Kasumi-1 (cell line): ENCODE measurements around the gene DMXL1.
A peak's percentile ranks its signal among the peaks of the same experiment; 100 is the strongest.

Experiments used
- DNase-seq, 2 experiments: peaks; one replicate each; lab custom pipeline; 2025; lab: John Stamatoyannopoulos, UW

Gene DMXL1, protein sequence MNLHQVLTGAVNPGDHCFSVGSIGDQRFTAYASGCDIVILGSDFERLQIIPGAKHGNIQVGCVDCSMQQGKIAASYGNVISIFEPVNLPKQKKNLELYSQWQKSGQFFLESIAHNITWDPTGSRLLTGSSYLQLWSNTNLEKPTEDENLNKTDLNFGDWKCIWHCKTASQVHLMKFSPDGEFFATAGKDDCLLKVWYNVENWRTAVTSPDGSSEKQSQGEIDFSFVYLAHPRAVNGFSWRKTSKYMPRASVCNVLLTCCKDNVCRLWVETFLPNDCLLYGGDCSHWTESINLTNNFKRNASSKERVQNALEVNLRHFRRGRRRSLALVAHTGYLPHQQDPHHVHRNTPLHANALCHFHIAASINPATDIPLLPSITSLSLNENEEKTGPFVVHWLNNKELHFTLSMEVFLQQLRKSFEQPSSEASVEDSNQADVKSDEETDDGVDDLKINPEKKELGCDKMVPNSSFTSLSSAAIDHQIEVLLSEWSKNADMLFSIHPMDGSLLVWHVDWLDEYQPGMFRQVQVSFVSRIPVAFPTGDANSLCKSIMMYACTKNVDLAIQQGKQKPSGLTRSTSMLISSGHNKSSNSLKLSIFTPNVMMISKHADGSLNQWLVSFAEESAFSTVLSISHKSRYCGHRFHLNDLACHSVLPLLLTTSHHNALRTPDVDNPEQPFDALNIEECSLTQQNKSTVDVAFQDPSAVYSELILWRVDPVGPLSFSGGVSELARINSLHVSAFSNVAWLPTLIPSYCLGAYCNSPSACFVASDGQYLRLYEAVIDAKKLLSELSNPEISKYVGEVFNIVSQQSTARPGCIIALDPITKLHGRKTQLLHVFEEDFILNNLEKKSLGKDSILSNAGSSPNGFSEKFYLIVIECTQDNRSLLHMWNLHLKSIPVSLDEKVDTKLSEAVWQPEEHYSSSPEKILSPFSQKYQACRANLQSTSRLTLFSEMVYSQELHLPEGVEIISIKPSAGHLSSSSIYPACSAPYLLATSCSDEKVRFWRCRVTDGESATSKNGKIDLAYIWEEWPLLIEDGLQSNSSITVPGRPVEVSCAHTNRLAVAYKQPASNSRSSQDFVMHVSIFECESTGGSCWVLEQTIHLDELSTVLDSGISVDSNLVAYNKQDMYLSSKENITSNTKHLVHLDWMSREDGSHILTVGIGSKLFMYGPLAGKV (N-terminal part only)

DNA sequence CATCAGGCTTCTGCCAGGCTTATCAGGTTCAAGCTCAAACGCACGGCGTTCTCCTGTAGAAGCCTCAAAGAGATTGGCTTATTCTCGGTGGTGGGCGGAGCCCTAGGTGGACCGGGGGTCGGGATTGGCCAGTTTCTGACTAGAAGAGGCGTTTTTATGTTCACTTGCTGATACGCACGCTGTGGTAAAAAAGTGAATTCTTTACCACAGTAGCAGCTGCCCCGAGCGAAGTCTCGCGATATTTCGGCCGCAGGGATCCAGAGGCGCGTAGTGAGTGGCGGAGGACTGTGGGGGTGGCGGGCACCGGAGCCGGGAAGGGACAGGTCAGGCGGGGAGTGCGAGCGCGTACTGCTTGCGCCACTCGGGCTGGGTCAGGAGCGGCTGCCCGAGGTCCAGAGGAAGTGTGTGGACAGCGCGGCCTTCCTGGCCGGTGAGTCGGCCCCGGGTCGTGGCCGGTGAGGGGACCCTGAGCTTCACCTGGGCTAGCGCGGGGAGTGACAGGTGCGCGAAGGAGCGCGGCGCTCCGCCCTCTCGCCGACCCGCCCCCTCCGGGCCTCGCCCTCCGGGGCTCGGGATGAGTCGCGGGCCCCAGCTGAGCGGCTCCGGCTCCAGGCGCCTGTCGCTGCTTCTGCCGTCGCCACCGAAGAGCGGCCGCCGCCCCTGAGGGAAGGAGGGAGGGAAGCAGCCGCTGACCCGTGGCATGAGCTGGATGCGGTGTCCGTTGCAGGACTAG, at the start of gene DMXL1:
Gene DMXL1, plus strand, starts transcription at position 260 of the 733 bp plus-strand sequence. CDS start 483 bp downstream, outside the sequence.
- DNase-seq: peak; percentile 98 to 99

DNA sequence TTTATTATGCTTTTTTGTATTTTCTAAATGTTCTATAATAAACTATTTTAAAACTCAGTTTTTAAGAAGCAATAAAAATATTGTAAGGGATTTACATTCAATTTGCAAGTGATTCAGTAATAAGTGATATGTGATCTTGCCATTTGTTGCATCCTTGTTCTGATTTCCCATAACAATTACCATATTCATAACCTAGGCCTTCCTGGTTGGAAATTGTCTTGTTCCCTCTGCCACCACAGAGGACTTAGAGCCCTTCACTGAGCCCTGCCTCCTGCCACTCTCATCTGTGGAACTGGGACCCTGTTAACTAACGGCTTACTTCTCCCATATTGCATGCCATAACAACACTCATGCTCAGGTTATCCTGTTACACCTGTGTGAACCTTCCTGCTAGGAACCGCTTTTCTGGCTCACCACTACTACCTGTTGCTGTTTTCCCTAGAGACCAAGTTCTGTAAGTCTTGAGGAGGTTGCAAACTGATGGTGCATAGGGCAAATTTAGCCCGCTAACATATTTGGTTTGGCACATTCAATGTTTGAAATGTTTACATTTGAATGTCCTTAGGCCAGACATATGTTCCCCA, 49.6 kb upstream of the DMXL1 start:
- no peak for DNase-seq

DNA sequence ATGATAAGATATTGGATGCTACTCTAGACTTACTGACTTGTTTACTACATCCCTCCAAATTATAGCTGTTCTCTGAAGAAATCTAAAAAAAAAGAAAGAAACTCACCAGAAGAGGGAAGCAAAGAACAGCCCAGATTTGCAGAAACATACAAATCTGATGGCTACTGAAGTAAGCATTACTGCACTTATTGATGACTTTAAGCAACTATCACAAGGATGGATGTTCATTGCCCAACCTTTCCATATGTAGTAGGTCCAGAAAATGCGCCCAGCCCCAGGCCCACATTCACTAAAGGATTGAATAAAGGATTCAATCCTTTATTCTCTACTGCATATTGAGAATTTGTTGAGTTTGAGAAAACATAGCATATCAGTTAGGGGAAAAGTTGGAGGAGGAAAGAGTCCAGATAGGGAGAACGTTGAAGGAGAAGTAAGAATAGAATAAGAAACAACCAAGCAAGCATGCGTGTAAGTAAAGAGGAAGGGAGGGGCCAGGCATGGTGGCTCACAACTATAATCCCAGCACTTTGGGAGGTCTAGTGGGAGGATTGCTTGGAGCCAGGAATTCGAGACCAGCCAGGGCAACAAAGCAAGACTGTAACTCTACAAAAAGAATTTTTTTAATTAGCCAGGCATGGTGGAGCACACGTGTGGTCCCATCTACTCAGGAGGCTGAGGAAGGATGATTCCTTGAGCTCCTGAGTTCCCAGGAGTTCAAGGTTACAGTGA, 48.7 kb upstream of the DMXL1 start:
- peak; percentile 65 to 75 for DNase-seq

DNA sequence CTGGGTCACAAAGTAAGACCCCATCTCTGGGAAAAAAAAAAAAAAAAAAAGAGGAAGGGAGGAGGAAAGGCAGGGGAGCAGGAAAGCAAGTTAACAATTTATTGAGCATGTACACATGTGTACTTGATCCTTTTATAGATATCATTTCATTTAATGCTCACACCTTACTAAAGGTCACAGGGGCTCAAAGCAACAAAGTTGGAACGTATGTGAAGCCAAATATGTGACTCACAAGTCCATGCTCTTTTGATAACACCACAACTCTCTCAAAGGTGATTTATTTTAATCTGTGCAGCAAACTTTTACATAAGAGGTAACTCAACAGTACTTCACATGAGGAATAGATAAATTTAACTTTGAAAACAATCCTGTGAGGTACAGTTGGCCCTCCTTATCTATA, 48.1 kb upstream of the DMXL1 start:
- DNase-seq: no peak

DNA sequence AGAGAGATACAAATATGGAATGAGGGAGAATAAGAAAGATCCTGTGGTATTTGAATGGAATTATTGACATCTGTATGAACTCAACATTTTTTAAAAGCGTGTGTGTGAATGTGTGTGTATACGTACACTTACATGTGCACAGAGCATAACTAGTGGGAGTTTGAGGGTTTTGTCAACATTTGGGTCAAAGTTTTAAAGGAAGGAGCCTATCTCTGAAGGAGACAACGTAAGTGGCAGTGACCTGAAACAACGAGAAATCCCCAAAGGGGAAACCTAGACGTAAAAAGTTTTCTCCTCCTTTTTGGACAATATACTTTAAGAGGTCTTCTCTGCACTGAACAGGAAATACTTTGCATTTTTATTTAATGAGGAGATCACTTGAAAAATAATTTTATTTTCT, 42.3 kb upstream of the DMXL1 start:
- no peak for DNase-seq

DNA sequence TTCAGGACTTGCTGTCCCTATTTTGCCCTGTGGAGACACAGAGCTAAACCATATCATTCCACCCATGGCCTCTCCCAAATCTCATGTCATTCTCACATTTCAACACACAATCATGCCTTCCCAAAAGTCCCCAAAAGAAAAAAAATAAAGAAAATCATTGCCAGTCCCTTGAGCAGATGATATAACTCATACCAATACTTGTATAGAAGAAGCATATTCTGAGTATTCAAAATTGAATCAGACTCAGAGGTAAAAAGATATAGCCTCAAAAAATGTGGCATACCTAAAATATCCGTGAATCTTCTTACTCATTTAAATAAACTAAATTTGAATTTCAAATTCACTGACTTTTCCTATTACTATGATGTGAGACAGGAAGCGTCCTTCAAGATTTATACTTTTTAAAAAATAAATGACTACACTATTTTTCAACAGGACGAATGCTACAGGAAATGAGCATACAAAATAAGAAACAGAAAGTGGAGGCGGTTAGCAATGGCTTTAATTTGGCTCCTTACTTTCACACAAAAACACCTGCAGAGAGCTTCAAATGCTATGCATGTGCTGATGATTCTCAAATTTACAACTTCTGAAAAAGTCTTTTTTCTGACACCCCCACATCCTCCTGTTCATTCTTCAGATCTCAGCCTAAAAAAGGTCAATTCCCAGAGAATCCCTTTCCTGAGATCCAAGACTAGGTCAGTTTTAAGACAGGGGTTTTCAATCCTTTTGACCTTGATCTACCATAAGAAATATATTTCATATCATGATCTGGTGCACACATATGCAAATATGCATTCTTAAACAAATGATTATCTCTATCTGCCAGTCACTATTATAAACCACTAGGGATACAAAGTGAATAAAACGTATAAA, 39.6 kb upstream of the DMXL1 start:
- DNase-seq: no peak

DNA sequence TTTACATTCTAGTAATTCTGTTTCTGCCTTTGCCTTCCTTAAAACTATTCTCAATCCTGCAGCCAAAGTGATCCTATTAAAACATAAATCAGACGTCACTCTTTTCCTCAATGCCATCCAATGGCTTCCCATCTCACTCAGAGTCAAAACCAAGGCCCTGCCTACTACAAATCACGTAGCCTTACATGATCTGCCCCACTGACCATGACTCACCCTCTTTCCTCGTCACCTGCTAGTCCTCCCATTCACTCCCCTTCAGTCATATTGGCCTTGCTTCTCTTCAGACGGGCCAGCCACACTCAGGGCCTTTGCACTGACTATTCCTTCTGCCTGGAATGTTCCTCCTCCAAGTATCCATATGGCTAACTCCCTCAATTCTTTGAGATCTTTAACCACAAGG, 39.0 kb upstream of the DMXL1 start:
- no peak for DNase-seq

DNA sequence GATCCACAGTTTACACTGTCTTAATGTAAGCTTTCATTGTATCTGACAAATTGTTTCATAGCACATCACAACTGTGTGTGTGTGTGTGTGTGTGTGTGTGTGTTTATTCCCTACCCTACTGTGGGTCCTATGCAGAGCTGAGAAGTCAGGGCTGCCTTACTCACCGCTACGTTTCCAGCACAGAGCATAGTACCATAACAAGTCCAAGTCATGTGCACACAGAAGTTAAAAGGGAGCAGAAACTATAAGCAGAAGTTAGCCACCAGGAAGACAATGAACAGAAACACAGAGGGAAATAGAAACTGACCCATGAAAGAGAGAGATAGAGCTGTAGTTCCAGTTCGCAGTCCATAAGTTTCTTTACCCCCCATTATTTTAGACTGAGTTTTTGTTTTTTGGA, 38.2 kb upstream of the DMXL1 start:
- DNase-seq: peak in 1 of 2 experiments; percentile 8

DNA sequence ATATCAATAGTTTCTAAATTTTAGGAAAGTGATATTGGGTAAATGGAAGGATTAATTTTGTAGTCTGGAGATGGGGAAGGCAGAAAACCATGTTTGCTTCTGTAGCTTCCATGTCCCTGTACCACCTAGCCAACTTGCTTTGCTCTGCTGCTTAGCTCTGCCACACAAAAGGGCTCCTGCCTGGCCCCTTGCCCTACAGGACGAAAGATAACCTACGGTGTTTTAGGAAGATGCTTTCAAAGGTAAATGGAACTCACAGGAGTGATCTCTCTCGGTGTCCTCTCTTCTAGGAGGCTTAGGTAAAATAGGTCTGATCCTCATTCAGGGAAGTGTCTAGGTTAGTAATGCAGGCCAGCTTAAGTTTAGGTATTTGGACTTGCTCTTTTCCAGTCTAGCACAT, 37.8 kb upstream of the DMXL1 start:
- no peak for DNase-seq

DNA sequence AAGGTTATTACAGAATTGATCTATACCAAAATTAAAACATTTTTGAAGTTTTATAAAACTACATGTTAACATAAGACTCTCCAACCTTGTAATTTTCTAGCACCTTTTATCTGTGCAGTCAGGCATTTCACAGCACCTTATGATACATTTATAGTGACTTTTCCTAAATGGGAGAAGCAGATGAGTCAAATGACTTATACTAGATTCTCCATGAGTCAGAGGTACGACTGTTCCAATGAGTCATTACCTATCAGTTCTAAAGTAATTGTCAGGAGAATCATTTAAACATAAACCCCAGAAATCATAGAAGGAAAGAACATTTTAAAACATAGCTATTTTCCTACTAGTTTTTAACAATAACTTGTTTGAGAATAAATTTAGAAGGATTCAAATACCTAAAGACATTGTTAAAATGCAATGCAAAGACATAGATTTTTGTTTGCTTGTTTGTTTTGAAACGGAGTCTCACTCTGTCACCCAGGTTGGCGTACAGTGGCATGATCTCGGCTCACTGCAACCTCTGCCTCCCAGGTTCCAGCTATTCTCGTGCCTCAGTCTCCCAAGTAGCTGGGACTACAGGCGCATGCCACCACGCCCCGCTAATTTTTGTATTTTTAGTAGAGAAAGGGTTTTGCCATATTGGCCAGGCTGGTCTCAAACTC, 34.7 kb upstream of the DMXL1 start:
- DNase-seq: no peak

DNA sequence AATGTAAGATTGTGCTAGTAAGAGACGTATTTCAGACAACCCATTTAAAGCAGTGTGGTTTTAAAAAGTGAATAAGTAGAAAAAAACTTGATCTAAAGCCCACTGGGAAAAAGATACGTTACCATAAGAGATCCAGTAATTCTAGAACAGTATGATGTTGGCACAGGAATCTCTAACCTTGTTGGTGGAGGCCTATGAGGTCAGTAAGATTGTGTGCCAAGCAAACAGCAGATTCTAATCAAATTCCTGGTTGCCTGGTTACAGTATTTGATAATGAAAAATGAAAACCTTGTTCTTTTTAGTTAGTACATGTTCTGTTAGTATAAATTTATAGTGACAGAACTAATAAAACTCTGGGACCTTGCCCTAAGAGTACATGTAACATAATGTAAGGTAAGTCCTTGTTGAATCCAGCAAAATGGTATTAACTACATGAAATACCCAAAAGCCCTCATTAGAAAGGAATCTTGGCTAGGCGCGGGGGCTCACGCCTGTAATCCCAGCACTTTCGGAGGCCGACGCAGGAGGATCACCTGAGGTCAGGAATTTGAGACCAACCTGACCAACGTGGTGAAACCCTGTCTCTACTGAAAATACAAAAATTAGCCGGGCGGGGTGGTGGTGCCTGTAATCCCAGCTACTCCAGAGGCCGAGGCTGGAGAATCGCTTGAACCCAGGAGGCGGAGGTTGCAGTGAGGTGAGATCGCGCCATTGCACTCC, 33.2 kb upstream of the DMXL1 start:
- DNase-seq: no peak

DNA sequence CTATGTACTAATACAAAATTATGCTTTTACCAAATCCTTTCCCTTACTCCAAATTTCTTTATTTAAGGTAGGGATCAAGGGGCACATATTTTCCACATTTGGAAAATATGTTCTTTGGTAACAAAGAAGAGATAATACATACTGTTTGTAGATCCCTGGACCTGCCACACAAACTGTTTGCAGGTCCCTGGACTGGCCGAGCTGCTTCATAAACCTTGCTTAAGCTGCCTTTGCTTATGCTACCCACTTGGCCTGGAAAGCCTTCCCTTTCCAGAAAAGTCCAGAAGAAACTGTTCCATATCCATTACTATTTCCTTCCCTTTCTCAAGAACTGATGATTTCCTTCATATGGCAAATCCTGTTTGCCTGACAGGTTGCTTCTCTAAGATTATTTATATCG, 22.6 kb upstream of the DMXL1 start:
- DNase-seq: no peak

DNA sequence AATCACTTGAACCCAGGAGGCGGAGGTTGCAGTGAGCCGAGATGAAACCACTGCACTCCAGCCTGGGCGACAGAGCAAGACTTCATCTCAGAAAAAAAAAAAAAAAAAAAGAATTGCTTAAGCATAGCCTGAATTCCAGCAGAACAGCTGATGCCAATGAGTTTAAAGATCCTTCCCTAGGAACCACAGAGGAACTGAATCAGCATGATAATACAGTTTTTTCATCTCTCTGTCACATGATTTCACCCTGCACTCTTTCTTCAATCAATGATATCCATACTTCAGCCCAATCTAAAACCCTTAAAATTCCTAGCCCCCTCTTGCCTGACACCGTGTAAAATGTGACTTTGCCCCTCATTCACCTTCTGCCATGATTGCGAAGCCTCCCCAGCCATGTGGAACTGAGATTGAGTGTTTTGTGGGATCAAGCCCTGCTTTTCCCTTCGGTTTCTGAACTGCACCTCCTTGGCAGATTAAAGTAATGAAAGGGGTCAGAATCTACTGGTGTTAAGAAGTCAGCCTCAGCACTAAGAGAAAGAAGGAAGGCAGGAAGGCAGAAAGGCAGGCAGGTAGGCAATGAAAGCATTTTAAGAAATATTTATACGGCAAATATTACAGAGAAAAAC, 20.9 kb upstream of the DMXL1 start:
- no peak for DNase-seq

DNA sequence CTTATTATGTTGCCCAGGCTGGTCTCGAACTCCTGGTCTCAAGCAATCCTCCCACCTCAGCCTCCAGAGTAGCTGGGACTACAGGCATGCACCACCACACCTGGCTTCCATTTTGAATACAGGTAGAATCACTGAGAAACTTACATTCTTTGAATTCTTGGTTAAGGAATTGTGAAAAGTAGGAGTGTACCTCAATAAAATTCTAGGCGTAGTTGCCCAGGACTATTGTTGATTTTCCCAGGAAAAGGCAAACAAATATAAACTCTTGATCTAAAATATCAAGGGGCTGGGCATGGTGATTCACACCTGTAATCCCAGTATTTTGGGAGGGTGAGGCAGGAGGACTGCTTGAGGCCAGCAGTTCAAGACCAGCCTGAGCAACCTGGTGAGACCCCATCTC, 16.8 kb upstream of the DMXL1 start:
- no peak for DNase-seq

DNA sequence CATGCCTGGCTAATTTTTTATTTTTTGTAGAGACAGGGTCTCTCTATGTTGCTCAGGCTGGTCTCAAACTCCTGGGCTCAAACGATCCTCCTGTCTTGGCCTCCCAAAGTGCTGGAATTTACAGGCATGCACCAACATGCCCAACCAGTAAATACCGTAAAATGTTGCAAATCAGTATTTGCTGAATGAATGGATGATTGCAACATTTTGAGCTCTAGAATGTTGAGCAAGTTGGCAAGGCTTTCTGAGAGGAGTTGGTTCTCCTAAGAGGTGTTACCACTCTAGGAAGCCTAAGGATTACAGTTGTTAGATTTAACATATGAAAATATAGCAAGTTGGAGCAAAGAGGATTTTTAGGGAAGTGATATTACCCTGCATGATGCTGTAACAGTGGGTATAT, 15.6 kb upstream of the DMXL1 start:
- DNase-seq: no peak

DNA sequence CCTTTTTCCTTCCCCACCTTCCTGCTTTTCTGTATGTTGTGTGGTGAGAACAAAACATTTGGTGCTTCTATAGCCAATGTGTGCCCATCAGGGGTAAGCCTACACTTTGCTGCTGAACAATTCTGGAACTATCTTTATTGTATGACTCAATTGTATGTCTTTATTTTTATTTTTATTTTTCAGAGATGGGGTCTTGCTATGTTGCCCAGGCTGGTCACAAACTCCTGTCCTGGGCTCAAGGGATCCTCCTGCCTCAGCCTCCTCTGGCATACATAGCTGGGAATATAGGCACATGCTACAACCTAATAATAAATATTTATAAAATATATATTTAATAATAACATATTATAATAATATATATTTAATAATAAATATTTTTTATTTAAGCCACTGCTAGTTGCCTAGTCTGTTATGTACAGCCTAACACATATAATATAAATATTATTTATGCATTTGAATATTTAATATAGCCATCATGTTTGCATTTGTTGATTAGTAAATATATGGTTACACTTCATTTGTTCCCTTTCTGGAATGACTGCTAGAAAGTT, 11.8 kb upstream of the DMXL1 start:
- no peak for DNase-seq

DNA sequence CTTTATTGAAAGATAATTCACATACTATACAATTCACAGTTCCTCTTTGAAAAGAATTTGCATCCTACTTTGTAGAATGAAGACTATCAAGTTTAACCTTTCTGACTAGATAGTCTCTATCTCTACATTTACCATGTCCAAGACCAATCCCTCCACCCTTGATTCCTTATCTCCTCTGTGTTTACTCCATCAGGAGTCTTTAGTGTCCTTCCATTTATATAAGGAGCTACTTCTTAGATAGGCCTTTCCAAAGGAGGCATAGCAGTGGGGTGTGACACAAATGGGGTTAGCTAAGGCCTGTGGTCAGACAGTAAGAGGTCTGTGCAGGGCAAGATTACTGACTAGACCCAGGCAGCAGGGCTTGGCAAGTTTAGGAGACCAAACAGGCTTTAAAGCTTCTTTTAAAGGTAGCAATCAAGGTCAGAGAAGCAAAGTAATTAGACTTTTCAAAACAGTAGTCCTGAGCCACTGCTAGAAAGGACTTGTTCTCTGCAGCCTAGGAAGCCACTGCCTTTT, 11.1 kb upstream of the DMXL1 start:
- DNase-seq: no peak
